ENCODE data around the gene SGCD.

SGCD gene

GRCh38 chr5:156411957-156412356, 85.0 kb downstream of the SGCD start:
- H2AFZ ChIP-seq (ENCODE audit: low read length), result no peak overlapping the region
- TF ChIP-seq CTCF (conservative IDR thresholded peaks at IDR 0.05; ENCODE audit: low read length) (no peak), EZH2phosphoT487 (IDR thresholded peaks at IDR 0.05; ENCODE audit: borderline replicate concordance) (no peak)
- H3K9me2 ChIP-seq (replicated peaks; ENCODE audit: low read depth, low read length), result no peaks in the 10 kb centered on the region
- no peaks in the 10 kb centered on the region for H4K20me1 ChIP-seq (ENCODE audit: insufficient read depth, low read length, poor library complexity, severe bottlenecking)
- H3F3A ChIP-seq (ENCODE audit: low read depth), result no peaks in the 10 kb centered on the region
- H3K9ac ChIP-seq (ENCODE audit: low read depth, low read length, poor library complexity, severe bottlenecking), result no peak overlapping the region
- H3K9me3 ChIP-seq (ENCODE audit: insufficient read depth, low read depth, low read length), result no peaks in the 10 kb centered on the region
- H3K36me3 ChIP-seq (ENCODE audit: insufficient read depth, low read length), result no peaks in the 10 kb centered on the region
- no peaks in the 10 kb centered on the region for H3K27me3 ChIP-seq (ENCODE audit: insufficient read depth, low read length, poor library complexity, severe bottlenecking)
- no peaks in the 10 kb centered on the region for H3K79me2 ChIP-seq (ENCODE audit: insufficient read depth, low read length)
- no peak overlapping the region for H3K4me2 ChIP-seq (ENCODE audit: low read depth, low read length, poor library complexity, severe bottlenecking)
- no peak overlapping the region for H3K4me3 ChIP-seq (ENCODE audit: low read length, poor library complexity, severe bottlenecking)
- H3K4me1 ChIP-seq (ENCODE audit: insufficient read depth, low read length, poor library complexity, severe bottlenecking), result peaks cover 18% of the 10 kb centered on the region

GRCh38 chr5:156414391-156414790, 87.4 kb downstream of the SGCD start:
- no peaks in the 10 kb centered on the region for H3K9me2 ChIP-seq (replicated peaks; ENCODE audit: low read depth, low read length)
- no peak overlapping the region for H3K4me2 ChIP-seq (ENCODE audit: low read depth, low read length, poor library complexity, severe bottlenecking)
- no peaks in the 10 kb centered on the region for H3K79me2 ChIP-seq (ENCODE audit: insufficient read depth, low read length)
- H3K4me3 ChIP-seq (ENCODE audit: low read length, poor library complexity, severe bottlenecking), result no peak overlapping the region
- no peaks in the 10 kb centered on the region for H3K36me3 ChIP-seq (ENCODE audit: insufficient read depth, low read length)
- TF ChIP-seq CTCF (conservative IDR thresholded peaks at IDR 0.05; ENCODE audit: low read length), result no peak
- no peak for TF ChIP-seq EZH2phosphoT487 (IDR thresholded peaks at IDR 0.05; ENCODE audit: borderline replicate concordance)
- H3K4me1 ChIP-seq (ENCODE audit: insufficient read depth, low read length, poor library complexity, severe bottlenecking), result peaks cover 18% of the 10 kb centered on the region
- no peaks in the 10 kb centered on the region for H3K27me3 ChIP-seq (ENCODE audit: insufficient read depth, low read length, poor library complexity, severe bottlenecking)
- H2AFZ ChIP-seq (ENCODE audit: low read length), result no peak overlapping the region
- no peak overlapping the region for H3K9ac ChIP-seq (ENCODE audit: low read depth, low read length, poor library complexity, severe bottlenecking)
- no peaks in the 10 kb centered on the region for H4K20me1 ChIP-seq (ENCODE audit: insufficient read depth, low read length, poor library complexity, severe bottlenecking)
- no peaks in the 10 kb centered on the region for H3F3A ChIP-seq (ENCODE audit: low read depth)
- no peaks in the 10 kb centered on the region for H3K9me3 ChIP-seq (ENCODE audit: insufficient read depth, low read depth, low read length)

GRCh38 chr5:156419661-156420060, 92.7 kb downstream of the SGCD start:
- Histone ChIP-seq H3K4me3 (ENCODE audit: low read length, poor library complexity, severe bottlenecking) (no peak overlapping the region), H4K20me1 (ENCODE audit: insufficient read depth, low read length, poor library complexity, severe bottlenecking) (no peaks in the 10 kb centered on the region), H3K9ac (ENCODE audit: low read depth, low read length, poor library complexity, severe bottlenecking) (no peak overlapping the region), H3F3A (ENCODE audit: low read depth) (no peaks in the 10 kb centered on the region), H3K4me2 (ENCODE audit: low read depth, low read length, poor library complexity, severe bottlenecking) (no peak overlapping the region), H3K79me2 (ENCODE audit: insufficient read depth, low read length) (no peaks in the 10 kb centered on the region), H3K9me2 (replicated peaks; ENCODE audit: low read depth, low read length) (no peaks in the 10 kb centered on the region), H2AFZ (ENCODE audit: low read length) (no peak overlapping the region), H3K4me1 (ENCODE audit: insufficient read depth, low read length, poor library complexity, severe bottlenecking) (no peaks in the 10 kb centered on the region), H3K36me3 (ENCODE audit: insufficient read depth, low read length) (no peaks in the 10 kb centered on the region), H3K27me3 (ENCODE audit: insufficient read depth, low read length, poor library complexity, severe bottlenecking) (no peaks in the 10 kb centered on the region), H3K9me3 (ENCODE audit: insufficient read depth, low read depth, low read length) (no peaks in the 10 kb centered on the region)
- no peak for TF ChIP-seq EZH2phosphoT487 (IDR thresholded peaks at IDR 0.05; ENCODE audit: borderline replicate concordance)
- TF ChIP-seq CTCF (conservative IDR thresholded peaks at IDR 0.05; ENCODE audit: low read length), result no peak

Data from Loucy (cell line).